Effector memory CD8-positive, alpha-beta T cell (primary cell): ENCODE measurements around the gene CACNA2D4.

ENCODE experiments used
- ATAC-seq: fragments of 150-1000 bp; cut with Tn5 transposase; replicated peaks from 2 replicates; pipeline ENCODE4 v1.10.0; 2021; ENCODE audit warnings: mild to moderate bottlenecking, moderate library complexity
- DNase-seq, 3 experiments: peaks; one replicate each; pipeline ENCODE4 v3.0.0; 2021
- H3K27ac Mint-ChIP-seq, 2 donors: one replicate each; pipeline ENCODE4 v1.8.0; 2022; ENCODE audit warnings: mild to moderate bottlenecking in 2 of 2, mixed read lengths in 2 of 2, moderate library complexity in 2 of 2
- H3K27me3 Mint-ChIP-seq, 2 donors: one replicate each; pipeline ENCODE4 v1.8.0; 2022; ENCODE audit warnings: mixed read lengths in 2 of 2
- H3K36me3 Mint-ChIP-seq: one replicate; pipeline ENCODE4 v1.8.0; 2022; ENCODE audit warnings: mild to moderate bottlenecking, moderate library complexity, mixed read lengths; ENCODE audit not compliant: insufficient read depth
- H3K4me1 Mint-ChIP-seq, 2 donors: one replicate each; pipeline ENCODE4 v1.8.0; 2022; ENCODE audit warnings: low read depth in 2 of 2, mixed read lengths in 2 of 2
- H3K4me3 Mint-ChIP-seq, 2 donors: one replicate each; pipeline ENCODE4 v1.8.0; 2022; ENCODE audit warnings: mild to moderate bottlenecking in 2 of 2, mixed read lengths in 2 of 2, moderate library complexity in 2 of 2
- H3K9me3 Mint-ChIP-seq, 2 donors: one replicate each; pipeline ENCODE4 v1.8.0; 2022; ENCODE audit warnings: mixed read lengths in 2 of 2

CACNA2D4 gene

GRCh38 chr12:1837541-1838204, 80.8 kb downstream of the CACNA2D4 start:
- Mint-ChIP-seq H3K36me3 (peaks cover 3% of the 10 kb centered on the region), H3K9me3 (no peaks in the 10 kb centered on the region), H3K27me3 (peaks cover 35 to 59% of the 10 kb centered on the region in 2 donors), H3K27ac (no peak overlapping the region), H3K4me1 (peaks cover 0 to 3% of the 10 kb centered on the region in 2 donors), H3K4me3 (no peak overlapping the region)
- ATAC-seq (no peak), DNase-seq (no peak)

- ATAC-seq (no peak), DNase-seq (no peak)
- Mint-ChIP-seq H3K36me3 (peaks cover 3% of the 10 kb centered on the region), H3K27me3 (peaks cover 35 to 57% of the 10 kb centered on the region in 2 donors), H3K9me3 (no peaks in the 10 kb centered on the region), H3K27ac (no peak overlapping the region), H3K4me1 (peaks cover 0 to 3% of the 10 kb centered on the region in 2 donors), H3K4me3 (no peak overlapping the region)
Measured at GRCh38 chr12:1836854-1837421, 81.5 kb downstream of the CACNA2D4 start.

GRCh38 chr12:1836241-1836803, 82.1 kb downstream of the CACNA2D4 start:
- peaks cover 0 to 4% of the 10 kb centered on the region in 2 donors for H3K4me1 Mint-ChIP-seq
- H3K27me3 Mint-ChIP-seq = peaks cover 36 to 58% of the 10 kb centered on the region in 2 donors
- H3K9me3 Mint-ChIP-seq = no peaks in the 10 kb centered on the region
- no peak overlapping the region for H3K4me3 Mint-ChIP-seq
- H3K27ac Mint-ChIP-seq = no peak overlapping the region
- DNase-seq (no peak), ATAC-seq (no peak)
- H3K36me3 Mint-ChIP-seq = peaks cover 3% of the 10 kb centered on the region

GRCh38 chr12:1835211-1836131, 83.0 kb downstream of the CACNA2D4 start:
- Mint-ChIP-seq H3K9me3 (no peaks in the 10 kb centered on the region), H3K27me3 (peaks cover 41 to 67% of the 10 kb centered on the region in 2 donors), H3K36me3 (peaks cover 3% of the 10 kb centered on the region), H3K4me3 (no peak overlapping the region), H3K27ac (no peak overlapping the region), H3K4me1 (peaks cover 0 to 10% of the 10 kb centered on the region in 2 donors)
- ATAC-seq (no peak), DNase-seq (no peak)

GRCh38 chr12:1834186-1834925, 84.1 kb downstream of the CACNA2D4 start:
- Mint-ChIP-seq H3K4me1 (peaks cover 0 to 10% of the 10 kb centered on the region in 2 donors), H3K27ac (no peak overlapping the region), H3K9me3 (no peaks in the 10 kb centered on the region), H3K4me3 (no peak overlapping the region), H3K36me3 (peaks cover 3% of the 10 kb centered on the region), H3K27me3 (peaks cover 41 to 69% of the 10 kb centered on the region in 2 donors)
- no peak for ATAC-seq
- DNase-seq = no peak

- no peaks in the 10 kb centered on the region for H3K9me3 Mint-ChIP-seq
- H3K36me3 Mint-ChIP-seq = peaks cover 3% of the 10 kb centered on the region
- ATAC-seq (no peak), DNase-seq (no peak)
- H3K4me1 Mint-ChIP-seq = peaks cover 0 to 8% of the 10 kb centered on the region in 2 donors
- H3K4me3 Mint-ChIP-seq = no peak overlapping the region
- no peak overlapping the region for H3K27ac Mint-ChIP-seq
- peaks cover 48 to 66% of the 10 kb centered on the region in 2 donors for H3K27me3 Mint-ChIP-seq
Measured at GRCh38 chr12:1833596-1834028, 84.8 kb downstream of the CACNA2D4 start.

GRCh38 chr12:1832801-1833595, 85.5 kb downstream of the CACNA2D4 start:
- Mint-ChIP-seq H3K4me1 (peaks cover 0 to 8% of the 10 kb centered on the region in 2 donors), H3K4me3 (no peak overlapping the region), H3K36me3 (peaks cover 3% of the 10 kb centered on the region), H3K9me3 (no peaks in the 10 kb centered on the region), H3K27ac (no peak overlapping the region), H3K27me3 (peaks cover 50 to 66% of the 10 kb centered on the region in 2 donors)
- no peak for ATAC-seq
- DNase-seq = no peak

- peak; percentile 35 for ATAC-seq
- Mint-ChIP-seq H3K27ac (no peak overlapping the region), H3K4me3 (no peak overlapping the region), H3K4me1 (peaks cover 0 to 10% of the 10 kb centered on the region in 2 donors), H3K9me3 (no peaks in the 10 kb centered on the region), H3K36me3 (no peaks in the 10 kb centered on the region), H3K27me3 (peaks cover 50 to 73% of the 10 kb centered on the region in 2 donors)
- peak in 2 of 3 experiments; percentile 9 to 20 for DNase-seq
Measured at GRCh38 chr12:1830981-1831963, 87.2 kb downstream of the CACNA2D4 start.

GRCh38 chr12:1830401-1830845, 88.0 kb downstream of the CACNA2D4 start:
- no peak overlapping the region for H3K4me3 Mint-ChIP-seq

GRCh38 chr12:1829306-1829900, 89.0 kb downstream of the CACNA2D4 start:
- no peak overlapping the region for H3K27ac Mint-ChIP-seq
- DNase-seq (no peak), ATAC-seq (no peak)
- no peaks in the 10 kb centered on the region for H3K9me3 Mint-ChIP-seq
- H3K36me3 Mint-ChIP-seq = no peaks in the 10 kb centered on the region
- no peak overlapping the region for H3K4me3 Mint-ChIP-seq
- peaks cover 0 to 10% of the 10 kb centered on the region in 2 donors for H3K4me1 Mint-ChIP-seq
- peaks cover 47 to 70% of the 10 kb centered on the region in 2 donors for H3K27me3 Mint-ChIP-seq

More at GRCh38 chr12:1830401-1830845, 88.0 kb downstream of the CACNA2D4 start:
- Mint-ChIP-seq H3K9me3 (no peaks in the 10 kb centered on the region), H3K4me1 (peaks cover 0 to 10% of the 10 kb centered on the region in 2 donors), H3K27me3 (peaks cover 47 to 72% of the 10 kb centered on the region in 2 donors), H3K36me3 (no peaks in the 10 kb centered on the region), H3K27ac (no peak overlapping the region)
- no peak for ATAC-seq
- DNase-seq = no peak

GRCh38 chr12:1828856-1829255, 89.6 kb downstream of the CACNA2D4 start:
- no peak overlapping the region for H3K27ac Mint-ChIP-seq
- ATAC-seq (no peak), DNase-seq (no peak)
- H3K4me1 Mint-ChIP-seq = peaks cover 0 to 10% of the 10 kb centered on the region in 2 donors
- H3K36me3 Mint-ChIP-seq = no peaks in the 10 kb centered on the region
- no peaks in the 10 kb centered on the region for H3K9me3 Mint-ChIP-seq
- H3K4me3 Mint-ChIP-seq = no peak overlapping the region
- H3K27me3 Mint-ChIP-seq = peaks cover 41 to 66% of the 10 kb centered on the region in 2 donors
